ENCODE data around the gene MCHR1.

The MCHR1 gene

GRCh38 chr22:40679964-40680818 lies 907 bp downstream of the MCHR1 start:
- no peaks in the 10 kb centered on the region for H3K36me3 ChIP-seq (ENCODE audit: control insufficient read depth, insufficient read depth, low read length)
- no peak overlapping the region for H3K4me3 ChIP-seq (ENCODE audit: low read length)
- H3K27me3 ChIP-seq (ENCODE audit: control insufficient read depth, insufficient read depth, low read length) = peaks cover 28% of the 10 kb centered on the region
- no peak overlapping the region for H3K9ac ChIP-seq (ENCODE audit: low read length)
- peaks cover 10% of the 10 kb centered on the region for H3K4me1 ChIP-seq (ENCODE audit: control insufficient read depth, insufficient read depth, low read length)
- H3K9me3 ChIP-seq (ENCODE audit: control insufficient read depth, low read length) = no peaks in the 10 kb centered on the region

DNA sequence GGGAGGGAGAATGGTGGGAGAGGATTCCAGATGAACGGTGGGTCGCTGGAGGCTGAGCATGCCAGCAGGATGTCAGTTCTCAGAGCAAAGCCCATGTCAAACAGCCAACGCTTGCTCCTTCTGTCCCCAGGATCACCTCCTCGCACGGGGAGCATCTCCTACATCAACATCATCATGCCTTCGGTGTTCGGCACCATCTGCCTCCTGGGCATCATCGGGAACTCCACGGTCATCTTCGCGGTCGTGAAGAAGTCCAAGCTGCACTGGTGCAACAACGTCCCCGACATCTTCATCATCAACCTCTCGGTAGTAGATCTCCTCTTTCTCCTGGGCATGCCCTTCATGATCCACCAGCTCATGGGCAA lies 1.5 kb downstream of the MCHR1 start:
- Histone ChIP-seq H3K9me3 (ENCODE audit: control insufficient read depth, low read length) (no peaks in the 10 kb centered on the region), H3K4me3 (ENCODE audit: low read length) (no peak overlapping the region), H3K27me3 (ENCODE audit: control insufficient read depth, insufficient read depth, low read length) (peaks cover 28% of the 10 kb centered on the region), H3K9ac (ENCODE audit: low read length) (no peak overlapping the region), H3K4me1 (ENCODE audit: control insufficient read depth, insufficient read depth, low read length) (peaks cover 10% of the 10 kb centered on the region), H3K36me3 (ENCODE audit: control insufficient read depth, insufficient read depth, low read length) (no peaks in the 10 kb centered on the region)

DNA sequence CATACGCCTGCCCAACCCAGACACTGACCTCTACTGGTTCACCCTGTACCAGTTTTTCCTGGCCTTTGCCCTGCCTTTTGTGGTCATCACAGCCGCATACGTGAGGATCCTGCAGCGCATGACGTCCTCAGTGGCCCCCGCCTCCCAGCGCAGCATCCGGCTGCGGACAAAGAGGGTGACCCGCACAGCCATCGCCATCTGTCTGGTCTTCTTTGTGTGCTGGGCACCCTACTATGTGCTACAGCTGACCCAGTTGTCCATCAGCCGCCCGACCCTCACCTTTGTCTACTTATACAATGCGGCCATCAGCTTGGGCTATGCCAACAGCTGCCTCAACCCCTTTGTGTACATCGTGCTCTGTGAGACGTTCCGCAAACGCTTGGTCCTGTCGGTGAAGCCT lies 2.2 kb downstream of the MCHR1 start:
- no peaks in the 10 kb centered on the region for H3K9me3 ChIP-seq (ENCODE audit: control insufficient read depth, low read length)
- peaks cover 28% of the 10 kb centered on the region for H3K27me3 ChIP-seq (ENCODE audit: control insufficient read depth, insufficient read depth, low read length)
- H3K4me3 ChIP-seq (ENCODE audit: low read length) = no peak overlapping the region
- no peaks in the 10 kb centered on the region for H3K36me3 ChIP-seq (ENCODE audit: control insufficient read depth, insufficient read depth, low read length)
- no peak overlapping the region for H3K9ac ChIP-seq (ENCODE audit: low read length)
- peaks cover 10% of the 10 kb centered on the region for H3K4me1 ChIP-seq (ENCODE audit: control insufficient read depth, insufficient read depth, low read length)

DNA sequence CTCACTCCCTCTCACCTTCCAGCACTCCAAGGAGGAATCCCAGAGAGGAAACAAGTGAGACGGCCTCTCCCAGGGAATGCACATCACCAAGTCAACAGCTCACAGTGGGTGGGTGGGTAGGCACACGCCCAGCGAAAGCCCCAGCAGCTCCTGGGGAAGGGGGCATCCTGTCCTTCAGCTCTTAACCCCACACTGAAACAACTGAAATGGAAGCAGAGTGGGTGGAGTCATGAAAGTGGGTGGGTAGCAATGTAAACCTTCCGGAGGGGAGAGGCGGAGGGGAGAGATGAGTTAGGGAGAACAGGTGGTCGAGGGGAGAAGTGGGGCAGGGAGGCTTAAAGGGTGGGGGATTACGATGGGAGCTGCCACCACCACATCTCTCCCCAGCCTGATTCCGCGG lies 5.4 kb downstream of the MCHR1 start:
- Histone ChIP-seq H3K9me3 (ENCODE audit: control insufficient read depth, low read length) (no peaks in the 10 kb centered on the region), H3K27me3 (ENCODE audit: control insufficient read depth, insufficient read depth, low read length) (peaks cover 14% of the 10 kb centered on the region), H3K4me1 (ENCODE audit: control insufficient read depth, insufficient read depth, low read length) (peaks cover 6% of the 10 kb centered on the region), H3K36me3 (ENCODE audit: control insufficient read depth, insufficient read depth, low read length) (no peaks in the 10 kb centered on the region), H3K4me3 (ENCODE audit: low read length) (no peak overlapping the region), H3K9ac (ENCODE audit: low read length) (no peak overlapping the region)

DNA sequence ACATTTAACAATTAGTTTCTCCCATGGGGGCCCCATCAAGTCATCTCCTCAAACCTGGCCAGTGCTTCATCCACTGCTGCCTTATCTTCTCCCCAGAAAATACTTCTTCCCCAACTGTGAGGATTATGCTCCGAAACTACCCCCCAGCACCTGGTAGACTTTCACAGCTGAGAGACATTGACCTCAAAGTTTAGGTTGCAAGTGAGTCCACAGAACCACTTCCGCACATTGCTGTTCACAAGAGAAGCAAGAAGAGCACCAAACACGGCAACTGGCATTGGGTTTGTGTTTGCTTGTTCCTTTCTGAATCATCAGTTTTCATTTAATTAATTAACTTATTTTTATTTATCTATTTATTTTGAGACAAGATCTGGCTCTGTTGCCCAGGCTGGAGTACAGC lies 6.1 kb downstream of the MCHR1 start:
- Histone ChIP-seq H3K27me3 (ENCODE audit: control insufficient read depth, insufficient read depth, low read length) (peaks cover 7% of the 10 kb centered on the region), H3K4me1 (ENCODE audit: control insufficient read depth, insufficient read depth, low read length) (peaks cover 6% of the 10 kb centered on the region), H3K9ac (ENCODE audit: low read length) (no peak overlapping the region), H3K9me3 (ENCODE audit: control insufficient read depth, low read length) (no peaks in the 10 kb centered on the region), H3K4me3 (ENCODE audit: low read length) (no peak overlapping the region), H3K36me3 (ENCODE audit: control insufficient read depth, insufficient read depth, low read length) (no peaks in the 10 kb centered on the region)

DNA sequence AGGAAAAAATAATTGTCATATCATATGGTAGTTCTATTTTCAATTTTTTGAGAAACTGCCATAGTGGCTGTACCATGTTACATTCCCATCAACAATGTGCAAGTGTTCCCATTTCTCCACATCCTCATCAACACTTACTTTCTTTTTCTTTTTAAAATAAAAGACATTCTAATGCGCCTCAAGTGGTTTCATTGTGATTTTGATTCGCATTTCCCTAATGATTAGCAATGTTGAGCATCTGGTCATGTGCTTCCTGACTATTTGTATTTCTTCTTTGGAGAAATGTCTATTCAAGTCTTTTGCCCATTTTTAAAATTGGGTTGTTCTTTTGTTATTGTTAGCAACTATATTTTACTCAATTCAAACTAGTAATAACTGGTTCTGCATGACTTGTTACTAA lies 8.4 kb downstream of the MCHR1 start:
- no peak overlapping the region for H3K9ac ChIP-seq (ENCODE audit: low read length)
- no peak overlapping the region for H3K4me3 ChIP-seq (ENCODE audit: low read length)
- no peaks in the 10 kb centered on the region for H3K36me3 ChIP-seq (ENCODE audit: control insufficient read depth, insufficient read depth, low read length)
- H3K4me1 ChIP-seq (ENCODE audit: control insufficient read depth, insufficient read depth, low read length) = peaks cover 6% of the 10 kb centered on the region
- H3K9me3 ChIP-seq (ENCODE audit: control insufficient read depth, low read length) = no peaks in the 10 kb centered on the region
- no peaks in the 10 kb centered on the region for H3K27me3 ChIP-seq (ENCODE audit: control insufficient read depth, insufficient read depth, low read length)

- Histone ChIP-seq H3K9ac (ENCODE audit: low read length) (no peak overlapping the region), H3K4me3 (ENCODE audit: low read length) (no peak overlapping the region), H3K4me1 (ENCODE audit: control insufficient read depth, insufficient read depth, low read length) (peaks cover 4% of the 10 kb centered on the region), H3K36me3 (ENCODE audit: control insufficient read depth, insufficient read depth, low read length) (no peaks in the 10 kb centered on the region), H3K27me3 (ENCODE audit: control insufficient read depth, insufficient read depth, low read length) (no peaks in the 10 kb centered on the region), H3K9me3 (ENCODE audit: control insufficient read depth, low read length) (no peaks in the 10 kb centered on the region)
Observed at GRCh38 chr22:40690370-40690769, 11.1 kb downstream of the MCHR1 start.

DNA sequence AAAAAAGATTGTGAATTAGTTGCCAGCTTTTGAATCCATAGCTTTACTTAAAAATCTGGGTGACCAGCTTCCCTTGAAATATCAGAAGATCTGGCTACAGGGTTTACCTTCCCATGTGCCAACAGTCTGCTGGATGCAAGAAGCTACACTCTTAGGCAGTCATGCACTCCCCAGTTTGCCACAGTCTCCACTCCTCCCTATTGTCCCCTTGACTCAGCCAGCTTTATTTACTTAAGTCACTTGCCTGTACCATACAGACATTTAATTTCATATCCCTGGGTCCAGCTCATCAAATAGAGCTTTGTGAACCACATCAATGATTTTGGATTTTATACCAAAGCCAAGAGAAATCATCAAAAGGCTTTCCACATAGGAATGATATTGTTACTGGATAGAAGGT lies 12.2 kb downstream of the MCHR1 start:
- no peaks in the 10 kb centered on the region for H3K9me3 ChIP-seq (ENCODE audit: control insufficient read depth, low read length)
- H3K36me3 ChIP-seq (ENCODE audit: control insufficient read depth, insufficient read depth, low read length) = no peaks in the 10 kb centered on the region
- H3K9ac ChIP-seq (ENCODE audit: low read length) = no peak overlapping the region
- H3K4me3 ChIP-seq (ENCODE audit: low read length) = no peak overlapping the region
- no peaks in the 10 kb centered on the region for H3K27me3 ChIP-seq (ENCODE audit: control insufficient read depth, insufficient read depth, low read length)
- H3K4me1 ChIP-seq (ENCODE audit: control insufficient read depth, insufficient read depth, low read length) = peaks cover 4% of the 10 kb centered on the region

DNA sequence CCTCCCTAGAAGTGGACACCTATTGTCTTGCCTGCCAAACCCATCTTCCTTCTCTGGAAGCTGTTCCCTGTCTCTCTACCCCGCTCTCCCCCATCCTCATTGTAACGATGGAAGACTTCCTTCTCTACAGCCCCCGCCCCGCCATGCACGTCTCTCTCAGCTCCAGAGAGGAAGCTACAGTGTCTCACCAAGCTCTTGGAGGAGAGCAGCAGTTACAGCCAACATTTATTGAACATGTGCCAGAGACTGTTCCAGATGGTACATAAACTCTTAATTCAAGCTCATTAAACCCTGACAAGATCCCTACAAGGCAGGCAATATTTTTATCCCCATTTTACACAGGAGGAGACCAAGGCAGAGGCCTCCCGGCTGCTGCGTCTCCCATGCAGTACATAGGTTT lies 15.1 kb downstream of the MCHR1 start:
- Histone ChIP-seq H3K4me1 (ENCODE audit: control insufficient read depth, insufficient read depth, low read length) (peaks cover 4% of the 10 kb centered on the region), H3K9ac (ENCODE audit: low read length) (no peak overlapping the region), H3K9me3 (ENCODE audit: control insufficient read depth, low read length) (no peaks in the 10 kb centered on the region), H3K36me3 (ENCODE audit: control insufficient read depth, insufficient read depth, low read length) (no peaks in the 10 kb centered on the region), H3K27me3 (ENCODE audit: control insufficient read depth, insufficient read depth, low read length) (peaks cover 3% of the 10 kb centered on the region), H3K4me3 (ENCODE audit: low read length) (no peak overlapping the region)

DNA sequence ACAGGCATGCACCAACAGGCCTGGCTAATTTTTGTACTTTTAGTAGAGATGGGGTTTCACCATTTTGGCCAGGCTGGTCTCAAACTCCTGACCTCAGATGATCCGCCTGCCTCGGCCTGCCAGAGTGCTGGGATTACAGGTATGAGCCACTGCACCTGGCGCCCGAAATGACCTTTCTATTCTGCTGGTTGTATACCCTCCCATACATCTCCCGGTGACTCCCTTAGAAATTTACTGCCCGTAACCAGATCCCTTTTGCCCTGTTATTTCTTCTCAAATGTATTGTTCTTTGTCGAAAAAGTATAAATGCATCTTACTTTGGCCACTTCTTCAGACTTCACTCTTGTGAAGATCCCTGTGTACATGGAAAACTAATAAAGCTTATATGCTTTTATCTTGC lies 22.0 kb downstream of the MCHR1 start:
- Histone ChIP-seq H3K4me3 (ENCODE audit: low read length) (no peak overlapping the region), H3K27me3 (ENCODE audit: control insufficient read depth, insufficient read depth, low read length) (peaks cover 3% of the 10 kb centered on the region), H3K9me3 (ENCODE audit: control insufficient read depth, low read length) (no peaks in the 10 kb centered on the region), H3K4me1 (ENCODE audit: control insufficient read depth, insufficient read depth, low read length) (no peaks in the 10 kb centered on the region), H3K36me3 (ENCODE audit: control insufficient read depth, insufficient read depth, low read length) (no peaks in the 10 kb centered on the region), H3K9ac (ENCODE audit: low read length) (no peak overlapping the region)

DNA sequence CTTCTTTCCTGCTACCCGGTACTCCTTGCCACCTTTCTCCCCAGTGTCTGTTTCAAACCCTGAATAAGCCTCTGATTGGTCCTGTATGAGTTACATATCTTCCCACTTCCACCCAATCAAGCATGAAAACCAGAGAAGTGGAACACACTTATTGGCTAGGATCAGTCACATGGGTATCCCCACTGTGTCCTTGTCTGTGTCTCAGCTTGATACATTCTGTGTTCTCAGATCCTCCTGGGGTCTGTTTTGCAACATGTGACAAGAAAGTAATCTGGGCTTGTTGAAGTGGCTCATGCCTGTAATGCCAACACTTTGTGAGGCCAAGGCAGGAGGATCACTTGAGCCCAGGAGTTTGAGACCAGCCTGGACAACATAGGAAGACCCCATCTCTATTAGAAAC lies 23.9 kb downstream of the MCHR1 start:
- H3K4me1 ChIP-seq (ENCODE audit: control insufficient read depth, insufficient read depth, low read length) = no peaks in the 10 kb centered on the region
- peaks cover under 1% of the 10 kb centered on the region for H3K27me3 ChIP-seq (ENCODE audit: control insufficient read depth, insufficient read depth, low read length)
- H3K4me3 ChIP-seq (ENCODE audit: low read length) = no peak overlapping the region
- no peaks in the 10 kb centered on the region for H3K36me3 ChIP-seq (ENCODE audit: control insufficient read depth, insufficient read depth, low read length)
- no peak overlapping the region for H3K9ac ChIP-seq (ENCODE audit: low read length)
- no peaks in the 10 kb centered on the region for H3K9me3 ChIP-seq (ENCODE audit: control insufficient read depth, low read length)

DNA sequence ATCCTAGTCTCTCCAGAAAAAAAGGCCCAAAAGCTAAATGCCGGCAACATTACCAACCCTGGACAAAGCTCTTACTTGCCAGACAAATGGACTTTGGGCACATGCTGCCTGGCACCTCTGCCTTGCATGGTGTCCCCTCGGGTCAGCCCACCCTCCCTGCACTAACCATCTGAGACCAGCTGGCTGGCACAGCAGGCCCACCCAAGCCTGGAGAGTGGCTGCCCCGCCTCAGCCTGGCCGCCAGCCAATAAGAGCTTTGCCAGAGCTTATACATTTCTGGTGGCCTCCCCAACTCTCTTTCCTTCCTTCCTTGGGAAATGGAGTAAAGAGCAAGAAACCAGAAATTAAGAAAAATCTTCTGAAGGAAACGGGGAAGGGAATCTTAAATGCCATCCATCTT lies 24.5 kb downstream of the MCHR1 start:
- no peaks in the 10 kb centered on the region for H3K27me3 ChIP-seq (ENCODE audit: control insufficient read depth, insufficient read depth, low read length)
- H3K36me3 ChIP-seq (ENCODE audit: control insufficient read depth, insufficient read depth, low read length) = no peaks in the 10 kb centered on the region
- no peak overlapping the region for H3K4me3 ChIP-seq (ENCODE audit: low read length)
- no peaks in the 10 kb centered on the region for H3K4me1 ChIP-seq (ENCODE audit: control insufficient read depth, insufficient read depth, low read length)
- H3K9me3 ChIP-seq (ENCODE audit: control insufficient read depth, low read length) = no peaks in the 10 kb centered on the region
- no peak overlapping the region for H3K9ac ChIP-seq (ENCODE audit: low read length)

All from mucosa of stomach (tissue), 1 donor.